CD4-positive, alpha-beta T cell treated with Interferon alpha-2 for 1 hour (primary cell): ENCODE results near the gene NLRC4.
A peak's percentile ranks its signal among the peaks of the same experiment; 100 is the strongest.
"Not testable (repeated sequence)": the region's sequence is repeated elsewhere in the genome, so short reads cannot be mapped to it uniquely, and the experiment has no call there.

ENCODE experiments used
- DNase-seq, 2 donors: peaks; one replicate each; pipeline ENCODE4 v3.0.0-alpha.2; 2020 to 2022

The NLRC4 gene, protein sequence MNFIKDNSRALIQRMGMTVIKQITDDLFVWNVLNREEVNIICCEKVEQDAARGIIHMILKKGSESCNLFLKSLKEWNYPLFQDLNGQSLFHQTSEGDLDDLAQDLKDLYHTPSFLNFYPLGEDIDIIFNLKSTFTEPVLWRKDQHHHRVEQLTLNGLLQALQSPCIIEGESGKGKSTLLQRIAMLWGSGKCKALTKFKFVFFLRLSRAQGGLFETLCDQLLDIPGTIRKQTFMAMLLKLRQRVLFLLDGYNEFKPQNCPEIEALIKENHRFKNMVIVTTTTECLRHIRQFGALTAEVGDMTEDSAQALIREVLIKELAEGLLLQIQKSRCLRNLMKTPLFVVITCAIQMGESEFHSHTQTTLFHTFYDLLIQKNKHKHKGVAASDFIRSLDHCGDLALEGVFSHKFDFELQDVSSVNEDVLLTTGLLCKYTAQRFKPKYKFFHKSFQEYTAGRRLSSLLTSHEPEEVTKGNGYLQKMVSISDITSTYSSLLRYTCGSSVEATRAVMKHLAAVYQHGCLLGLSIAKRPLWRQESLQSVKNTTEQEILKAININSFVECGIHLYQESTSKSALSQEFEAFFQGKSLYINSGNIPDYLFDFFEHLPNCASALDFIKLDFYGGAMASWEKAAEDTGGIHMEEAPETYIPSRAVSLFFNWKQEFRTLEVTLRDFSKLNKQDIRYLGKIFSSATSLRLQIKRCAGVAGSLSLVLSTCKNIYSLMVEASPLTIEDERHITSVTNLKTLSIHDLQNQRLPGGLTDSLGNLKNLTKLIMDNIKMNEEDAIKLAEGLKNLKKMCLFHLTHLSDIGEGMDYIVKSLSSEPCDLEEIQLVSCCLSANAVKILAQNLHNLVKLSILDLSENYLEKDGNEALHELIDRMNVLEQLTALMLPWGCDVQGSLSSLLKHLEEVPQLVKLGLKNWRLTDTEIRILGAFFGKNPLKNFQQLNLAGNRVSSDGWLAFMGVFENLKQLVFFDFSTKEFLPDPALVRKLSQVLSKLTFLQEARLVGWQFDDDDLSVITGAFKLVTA

DNA sequence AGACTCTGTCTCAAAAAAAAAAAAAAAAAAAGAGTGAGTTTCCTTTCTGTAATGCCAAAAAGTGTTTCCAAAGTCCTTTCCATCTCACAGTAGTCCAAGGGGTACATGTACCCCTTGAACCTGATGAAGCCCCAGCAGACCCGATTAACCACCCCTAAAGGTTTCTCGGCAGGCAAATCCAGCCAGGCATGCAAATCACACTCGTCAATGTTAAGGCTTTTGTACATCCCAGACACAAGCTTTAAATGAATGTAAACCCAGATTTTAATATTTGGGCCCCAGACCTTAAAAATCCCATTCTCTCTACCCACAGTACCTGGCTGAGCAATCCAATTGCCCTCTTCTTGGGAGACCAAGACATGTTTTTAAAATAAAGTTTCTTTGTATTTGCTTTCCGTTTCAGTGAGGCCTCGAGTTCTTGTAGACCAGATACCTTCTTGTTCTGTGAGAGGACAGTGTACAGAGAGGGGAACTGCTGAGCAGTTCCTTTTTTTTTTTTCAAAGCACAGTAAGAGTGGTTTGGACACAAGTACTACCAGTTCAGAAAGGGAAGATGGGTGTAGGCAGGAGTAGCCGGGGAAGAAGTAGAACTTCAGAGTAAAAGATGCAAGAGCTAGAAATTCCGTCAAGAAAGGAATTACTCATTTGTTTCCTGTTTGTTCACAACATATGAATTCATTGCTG is at the start of gene NLRC4:
NLRC4 (minus strand) TSS at position 465 of the 684 bp plus-strand sequence. CDS start 8,111 bp downstream, outside the sequence.
- peak in 1 of 2 donors; percentile 26 for DNase-seq

DNA sequence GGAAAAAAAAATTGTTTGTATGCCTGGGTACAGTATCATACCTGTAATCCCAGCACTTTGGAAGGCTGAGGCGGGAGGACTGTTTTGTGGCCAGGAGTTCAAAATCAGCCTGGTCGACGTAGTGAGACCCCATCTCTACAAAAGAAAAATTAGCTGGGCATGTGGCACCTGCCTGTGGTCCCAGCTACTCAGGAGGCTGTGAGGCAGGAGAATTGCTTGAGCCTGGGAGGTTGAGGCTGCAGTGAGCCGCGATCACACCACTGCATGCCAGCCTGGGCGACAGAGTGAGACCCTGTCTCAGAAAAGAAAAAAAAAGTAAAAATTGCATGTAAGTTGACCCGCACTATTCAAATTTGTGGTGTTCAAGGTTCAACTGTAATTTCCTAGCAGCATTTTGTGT is 45.9 kb upstream of the NLRC4 start:
- no peak for DNase-seq

DNA sequence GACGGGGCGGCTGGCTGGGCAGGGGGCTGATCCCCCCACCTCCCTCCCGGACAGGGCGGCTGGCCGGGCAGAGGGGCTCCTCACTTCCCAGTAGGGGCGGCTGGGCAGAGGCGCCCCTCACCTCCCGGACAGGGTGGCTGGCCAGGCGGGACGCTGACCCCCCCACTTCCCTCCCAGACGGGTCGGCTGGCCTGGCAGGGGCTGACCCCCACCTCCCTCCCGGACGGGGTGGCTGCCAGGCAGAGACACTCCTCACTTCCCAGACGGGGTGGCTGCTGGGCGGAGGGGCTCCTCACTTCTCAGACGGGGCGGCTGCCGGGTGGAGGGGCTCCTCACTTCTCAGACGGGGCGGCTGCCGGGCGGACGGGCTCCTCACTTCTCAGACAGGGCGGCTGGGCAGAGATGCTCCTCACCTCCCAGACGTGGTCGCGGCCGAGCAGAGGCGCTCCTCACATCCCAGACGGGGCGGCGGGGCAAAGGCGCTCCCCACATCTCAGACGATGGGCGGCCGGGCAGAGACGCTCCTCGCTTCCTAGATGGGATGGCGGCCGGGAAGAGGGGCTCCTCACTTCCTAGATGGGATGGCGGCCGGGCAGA is 29.4 kb upstream of the NLRC4 start:
- DNase-seq, result not testable (repeated sequence)

DNA sequence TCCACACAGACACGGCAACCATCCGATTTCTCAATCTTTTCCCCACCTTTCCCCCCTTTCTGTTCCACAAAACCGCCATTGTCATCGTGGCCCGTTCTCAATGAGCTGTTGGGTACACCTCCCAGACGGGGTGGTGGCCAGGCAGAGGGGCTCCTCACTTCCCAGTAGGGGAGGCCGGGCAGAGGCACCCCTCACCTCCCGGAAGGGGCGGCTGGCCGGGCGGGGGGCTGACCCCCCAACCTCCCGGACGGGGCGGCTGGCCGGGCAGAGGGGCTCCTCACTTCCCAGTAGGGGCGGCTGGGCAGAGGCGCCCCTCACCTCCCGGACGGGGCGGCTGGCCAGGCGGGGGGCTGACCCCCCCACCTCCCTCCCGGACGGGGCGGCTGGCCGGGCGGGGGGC is 28.8 kb upstream of the NLRC4 start:
- not testable (repeated sequence) for DNase-seq

DNA sequence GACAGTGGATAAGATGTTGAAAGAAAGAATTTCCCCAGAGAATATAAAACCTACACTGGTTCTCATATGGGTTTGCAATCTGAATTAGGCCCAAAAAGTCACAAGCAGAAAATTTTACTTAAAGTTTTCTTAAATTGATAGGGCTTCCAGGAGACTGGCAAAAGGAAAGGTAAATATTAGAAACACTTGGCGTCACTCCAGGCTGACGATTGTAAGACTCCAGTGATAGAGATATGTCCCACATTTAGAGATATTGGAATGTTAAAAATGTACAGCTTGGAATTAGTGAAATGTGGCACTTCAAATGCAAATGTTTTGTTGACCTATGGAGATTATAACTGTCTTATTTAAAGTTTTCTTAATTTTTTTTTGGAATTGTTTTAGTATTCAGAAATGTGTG is 27.1 kb upstream of the NLRC4 start:
- DNase-seq, result no peak

DNA sequence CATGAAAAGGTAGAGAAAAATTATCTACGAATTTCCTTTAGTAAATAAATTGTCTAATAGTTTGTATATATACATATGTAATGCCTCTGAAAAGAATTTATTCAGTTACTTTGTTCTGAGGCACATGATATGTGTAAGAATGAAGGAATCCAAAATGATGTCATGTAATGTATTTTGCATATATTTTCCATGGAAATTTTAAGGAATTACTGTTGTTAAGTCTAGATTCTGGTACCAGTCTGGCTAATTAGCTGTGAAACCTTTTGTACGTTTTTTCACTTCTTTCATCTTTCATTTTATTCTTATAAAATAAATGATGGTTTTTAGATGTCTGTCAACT is 25.3 kb upstream of the NLRC4 start:
- DNase-seq, result no peak

DNA sequence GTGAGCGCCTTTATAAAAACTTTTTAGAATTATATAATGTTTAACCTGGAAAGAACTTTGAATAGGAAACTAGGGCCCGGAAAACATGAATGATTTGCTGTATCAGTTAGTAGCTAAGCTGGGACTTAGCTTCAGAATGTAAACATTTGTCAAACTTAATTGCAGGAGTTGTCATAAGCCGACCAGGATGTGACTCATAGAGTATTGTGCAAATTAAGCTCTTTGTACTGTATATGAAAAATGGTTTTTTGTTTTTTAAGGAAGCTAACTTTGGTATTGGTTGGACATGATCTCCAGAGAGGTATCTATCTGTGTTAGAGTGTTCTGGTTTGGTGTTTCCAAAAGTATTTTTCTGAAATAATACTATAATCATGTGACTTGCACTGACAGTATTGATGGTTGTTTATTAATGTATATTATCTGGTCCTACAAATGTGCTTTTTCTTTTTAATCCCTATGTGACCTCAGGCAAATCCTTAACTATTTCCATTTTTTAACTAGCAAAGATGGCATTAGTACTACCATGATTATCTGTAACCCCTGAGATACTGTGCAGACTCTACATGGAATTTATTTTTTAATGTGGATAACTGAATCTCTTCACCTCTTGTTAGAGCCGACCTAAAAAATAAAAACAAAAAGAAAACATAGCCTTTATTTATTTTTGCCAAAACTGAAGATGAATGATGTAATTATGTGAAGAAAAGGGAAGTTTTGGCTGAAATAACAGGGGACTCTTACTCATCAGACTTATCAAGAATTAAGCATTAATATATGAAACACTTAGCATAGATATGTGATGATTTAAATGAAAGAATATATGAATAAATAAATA is 24.7 kb upstream of the NLRC4 start:
- DNase-seq, result no peak

DNA sequence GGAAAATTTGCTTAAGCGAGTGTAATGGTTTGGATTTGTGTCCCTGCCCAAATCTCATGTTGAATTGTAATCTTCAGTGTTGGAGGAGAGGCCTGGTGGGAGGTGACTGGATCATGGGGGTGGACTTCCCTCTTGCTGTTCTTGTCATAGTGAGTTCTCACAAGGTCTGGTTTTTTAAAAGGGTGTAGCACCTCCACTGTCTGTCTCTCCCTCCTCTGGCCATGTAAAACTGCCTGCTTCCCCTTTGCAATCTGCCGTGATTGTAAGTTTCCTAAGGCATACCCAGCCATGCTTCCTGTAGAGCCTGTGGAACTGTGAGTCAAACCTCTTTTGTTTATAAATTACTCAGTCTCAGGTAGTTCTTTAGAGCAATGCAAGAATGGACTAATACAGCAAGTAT is 19.6 kb upstream of the NLRC4 start:
- DNase-seq, result peak in 1 of 2 donors; percentile 5

DNA sequence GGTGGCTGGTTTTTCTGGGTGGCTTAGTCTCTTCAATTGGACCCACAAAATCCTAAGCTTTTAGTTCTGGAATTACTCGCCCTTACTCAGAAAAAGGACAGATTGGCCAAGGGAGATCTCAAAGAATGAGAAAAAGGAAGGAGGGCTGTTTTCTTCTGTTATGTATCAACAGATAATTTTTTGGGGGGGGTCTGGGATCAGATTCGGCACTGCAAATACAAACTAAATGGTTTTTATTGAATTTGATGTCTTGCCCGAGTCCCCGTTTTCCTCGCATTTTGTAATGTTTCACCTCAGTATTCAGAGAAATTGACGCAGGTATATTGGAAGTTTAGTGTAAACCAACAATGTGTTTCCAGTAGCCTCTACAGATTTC is 13.8 kb upstream of the NLRC4 start:
- DNase-seq, result no peak

DNA sequence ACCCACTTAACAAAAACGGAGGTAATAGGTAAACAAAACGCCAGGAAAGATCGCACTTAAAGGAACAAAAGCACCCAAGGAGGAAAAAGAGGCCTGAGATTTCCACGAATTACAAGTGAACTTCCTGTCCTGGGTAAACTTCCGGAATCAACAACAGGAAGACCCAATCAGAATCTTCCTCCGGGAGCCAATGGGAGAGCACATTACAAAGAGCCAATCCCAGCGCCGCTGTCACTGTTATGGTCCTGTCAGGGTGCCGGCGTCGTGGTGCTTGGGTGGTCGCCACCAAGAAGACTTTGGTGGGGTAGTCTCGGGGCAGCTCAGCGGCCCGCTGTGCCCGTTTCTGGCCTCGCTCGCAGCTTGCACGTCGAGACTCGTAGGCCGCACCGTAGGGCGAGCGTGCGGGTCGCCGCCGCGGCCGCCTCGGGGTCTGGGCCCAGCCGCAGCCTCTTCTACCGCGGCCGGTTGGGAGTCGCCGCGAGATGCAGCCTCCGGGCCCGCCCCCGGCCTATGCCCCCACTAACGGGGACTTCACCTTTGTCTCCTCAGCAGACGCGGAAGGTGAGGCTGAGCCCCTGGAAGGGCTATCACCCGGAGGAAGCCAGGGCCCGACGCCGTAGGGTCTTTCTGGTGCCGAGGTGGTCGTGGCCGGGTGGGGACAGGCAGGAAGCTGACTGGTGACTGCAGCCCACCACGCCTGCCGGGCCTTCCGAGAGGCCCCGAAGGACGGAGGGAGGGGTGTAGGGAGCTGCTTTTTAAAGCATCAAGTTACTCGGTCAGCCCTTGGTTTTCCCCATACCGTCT is 13.2 kb upstream of the NLRC4 start, which contains the start of gene YIPF4:
YIPF4 (plus strand) TSS at position 231 of the 804 bp plus-strand sequence; CDS start at position 483, 252 bp downstream.
- peak; percentile 90 to 95 for DNase-seq

DNA sequence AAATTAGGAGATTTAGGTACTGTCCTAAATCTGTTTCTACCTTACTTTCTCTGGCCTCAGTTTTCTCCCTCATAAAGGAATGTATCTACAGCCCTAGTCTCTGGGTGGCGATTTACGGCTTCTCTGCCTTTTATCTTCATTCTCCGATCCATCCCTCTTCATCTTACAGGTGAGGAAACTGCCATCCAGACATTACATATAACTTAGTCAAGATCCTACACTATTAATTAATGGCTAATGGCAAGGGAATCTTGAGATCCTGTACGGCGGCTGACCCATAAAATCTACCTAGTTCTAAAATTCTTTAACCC is 12.6 kb upstream of the NLRC4 start:
- DNase-seq, result no peak

DNA sequence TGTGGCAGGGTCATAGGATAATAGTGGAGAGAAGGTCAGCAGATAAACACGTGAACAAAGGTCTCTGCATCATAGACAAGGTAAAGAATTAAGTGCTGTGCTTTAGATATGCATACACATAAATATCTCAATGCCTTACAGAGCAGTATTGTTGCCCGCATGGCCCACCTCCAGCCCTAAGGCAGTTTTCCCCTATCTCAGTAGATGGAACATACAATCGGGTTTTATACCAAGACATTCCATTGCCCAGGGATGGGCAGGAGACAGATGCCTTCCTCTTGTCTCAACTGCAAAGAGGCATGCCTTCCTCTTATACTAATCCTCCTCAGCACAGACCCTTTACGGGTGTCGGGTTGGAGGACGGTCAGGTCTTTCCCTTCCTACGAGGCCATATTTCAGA is 11.1 kb upstream of the NLRC4 start:
- not testable (repeated sequence) for DNase-seq

DNA sequence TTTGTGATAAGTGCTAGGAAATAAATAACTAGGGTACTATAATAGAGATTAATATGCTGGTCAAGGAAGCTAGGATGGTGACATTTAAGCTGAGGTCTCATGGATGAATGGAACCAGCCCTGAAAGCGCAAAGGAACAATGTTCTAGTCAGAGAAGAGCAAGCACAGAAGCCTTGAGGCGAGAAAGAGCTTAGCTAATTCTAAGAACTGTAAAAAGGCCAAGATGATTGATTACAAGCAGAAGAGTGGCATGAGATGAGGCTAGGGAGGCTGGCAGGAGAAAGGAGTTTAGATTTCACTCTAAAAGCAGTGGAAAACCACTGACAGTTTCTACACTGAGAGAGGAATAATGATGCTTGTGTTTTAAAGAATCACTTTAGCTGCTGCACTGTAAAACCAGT is 9.6 kb upstream of the NLRC4 start:
- DNase-seq, result no peak

DNA sequence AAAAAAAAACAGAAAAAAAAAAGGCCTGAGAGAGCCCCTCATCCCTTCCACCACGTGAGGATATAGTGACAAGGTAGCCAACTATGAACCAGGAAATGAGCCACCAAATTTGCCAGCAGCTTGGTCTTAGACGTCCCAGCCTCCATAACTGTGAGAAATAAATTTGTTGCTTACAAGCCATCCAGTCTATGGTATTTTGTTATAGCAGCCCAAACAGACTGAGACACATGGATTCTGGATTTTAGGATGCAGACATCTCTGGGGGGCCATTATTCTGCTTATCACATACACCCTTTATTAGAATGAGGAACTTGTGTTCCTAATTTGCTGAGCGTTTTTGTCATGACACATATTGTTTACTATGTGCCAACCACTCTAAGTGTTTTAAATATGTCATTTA is 7.6 kb upstream of the NLRC4 start:
- DNase-seq, result no peak

DNA sequence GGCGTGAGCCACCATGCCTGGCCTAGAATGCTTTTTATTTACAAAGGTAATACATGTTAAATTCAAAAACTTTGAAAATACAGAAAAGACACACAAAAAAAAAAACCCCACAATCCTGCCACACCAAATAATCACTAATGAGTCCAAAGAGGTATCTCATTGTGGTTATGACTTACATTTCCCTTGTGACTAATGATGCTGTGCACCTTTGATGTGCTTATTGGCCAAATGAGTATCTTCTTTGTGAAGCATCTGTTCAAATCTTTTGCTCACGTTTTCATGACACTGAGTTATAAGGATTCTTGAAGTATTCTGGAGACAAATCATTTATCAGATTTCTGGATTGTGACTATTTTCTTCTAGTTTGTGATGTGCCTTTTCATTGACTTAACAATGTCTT is 6.4 kb upstream of the NLRC4 start:
- no peak for DNase-seq

DNA sequence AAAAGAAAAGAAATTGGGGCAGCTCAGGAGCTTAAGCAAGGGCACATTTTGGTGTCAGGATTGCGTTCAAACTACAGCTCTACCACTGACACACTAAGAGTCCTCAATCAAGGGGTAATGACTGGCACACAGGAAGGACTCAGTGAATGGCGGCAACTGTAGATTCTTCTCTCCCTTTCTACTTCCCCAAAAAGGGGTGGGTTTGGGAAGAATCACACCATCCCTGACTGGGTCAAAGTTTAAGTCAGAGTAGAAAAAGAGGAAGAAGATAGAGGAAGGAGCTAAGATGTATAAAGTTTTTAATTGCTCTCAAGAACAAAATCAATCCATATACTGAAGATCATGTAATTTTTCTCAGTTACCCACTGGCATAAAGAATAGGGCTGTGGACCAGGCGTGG is 2.6 kb downstream of the NLRC4 start:
- DNase-seq, result peak in 1 of 2 donors; percentile 34

DNA sequence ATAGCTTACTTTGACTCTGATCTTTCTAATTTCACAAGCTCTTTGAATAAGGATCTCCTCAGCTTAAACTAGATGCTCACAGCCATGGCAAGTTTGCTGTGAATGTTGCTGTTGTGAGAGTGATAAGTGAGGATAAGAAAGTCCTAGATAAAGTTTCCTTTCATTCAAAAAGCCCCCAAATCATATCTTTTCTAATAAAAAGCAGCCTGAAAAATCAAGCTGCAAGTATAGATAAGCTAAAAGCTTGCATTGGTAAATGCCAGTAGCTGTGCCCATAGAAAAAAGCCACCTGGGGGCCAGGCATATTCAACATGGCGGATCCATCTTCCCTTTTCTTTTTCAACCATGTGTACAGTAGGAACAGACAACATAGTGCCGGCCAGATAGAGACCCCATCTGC is 4.3 kb downstream of the NLRC4 start:
- no peak for DNase-seq

DNA sequence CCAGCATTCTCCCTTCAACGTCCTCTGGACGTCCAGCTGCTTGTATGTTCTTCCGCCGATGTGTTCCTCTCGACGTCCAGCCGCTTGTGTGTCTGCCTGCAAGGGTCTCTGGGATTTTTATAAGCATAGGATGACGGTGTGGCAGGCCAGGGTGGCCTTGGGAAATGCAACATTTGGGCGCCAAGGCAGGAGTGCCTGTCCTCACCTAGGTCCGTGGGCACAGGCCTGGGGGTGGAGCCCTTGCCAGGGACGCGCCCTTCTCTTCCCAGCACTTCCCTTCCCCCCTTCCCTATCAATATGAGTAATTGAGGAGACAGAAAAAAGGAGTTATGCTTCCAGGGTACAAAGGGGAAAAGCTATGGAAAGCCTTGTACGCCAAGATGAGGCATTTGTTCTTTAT is 6.4 kb downstream of the NLRC4 start:
- no peak for DNase-seq

DNA sequence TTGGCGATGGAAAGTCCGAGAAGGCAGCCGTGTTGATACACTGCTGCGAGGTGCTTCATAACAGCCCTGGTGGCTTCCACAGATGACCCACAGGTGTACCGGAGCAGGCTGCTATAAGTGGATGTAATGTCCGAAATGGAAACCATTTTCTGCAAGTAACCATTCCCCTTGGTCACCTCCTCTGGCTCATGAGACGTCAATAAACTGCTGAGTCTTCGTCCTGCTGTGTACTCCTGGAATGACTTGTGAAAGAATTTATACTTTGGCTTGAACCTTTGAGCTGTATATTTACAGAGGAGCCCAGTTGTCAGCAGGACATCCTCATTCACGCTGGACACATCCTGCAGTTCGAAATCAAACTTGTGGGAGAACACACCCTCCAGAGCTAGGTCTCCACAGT is 14.4 kb downstream of the NLRC4 start:
- DNase-seq, result no peak

DNA sequence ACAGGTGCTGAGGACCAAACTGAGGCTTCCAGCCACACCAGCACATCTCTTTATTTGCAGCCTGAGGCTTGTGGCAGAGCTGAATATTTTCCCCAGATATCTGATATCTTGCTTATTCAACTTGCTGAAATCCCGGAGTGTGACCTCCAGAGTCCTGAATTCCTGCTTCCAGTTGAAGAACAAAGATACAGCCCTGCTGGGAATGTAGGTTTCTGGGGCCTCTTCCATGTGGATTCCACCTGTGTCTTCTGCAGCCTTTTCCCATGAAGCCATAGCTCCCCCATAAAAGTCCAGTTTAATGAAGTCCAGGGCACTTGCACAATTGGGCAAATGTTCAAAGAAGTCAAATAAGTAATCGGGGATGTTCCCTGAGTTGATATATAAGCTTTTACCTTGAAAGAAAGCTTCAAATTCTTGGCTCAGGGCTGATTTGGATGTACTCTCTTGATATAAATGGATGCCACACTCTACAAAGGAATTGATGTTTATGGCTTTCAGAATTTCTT is 14.9 kb downstream of the NLRC4 start:
- no peak for DNase-seq

DNA sequence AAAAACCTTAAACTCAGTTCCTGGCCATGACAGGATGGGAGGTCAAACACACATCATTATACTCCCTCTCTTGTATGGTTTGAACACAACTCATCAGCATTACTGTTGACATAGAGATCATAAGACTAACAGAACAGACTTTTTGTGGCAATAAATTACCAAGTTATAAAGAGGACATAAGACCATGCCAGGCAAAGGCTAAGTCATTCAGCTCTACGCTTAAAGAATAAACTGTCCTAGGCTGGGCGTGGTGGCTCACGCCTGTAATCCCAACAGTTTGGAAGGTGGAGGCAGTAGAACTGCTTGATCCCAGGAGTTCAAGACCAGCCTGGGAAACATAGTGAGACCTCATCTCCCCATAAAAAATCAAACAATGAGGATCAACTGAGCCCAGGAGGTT is 16.4 kb downstream of the NLRC4 start:
- DNase-seq, result no peak
